Fibroblast of villous mesenchyme (primary cell): ENCODE results near the gene GON7. TPM values are rescaled to one million over a fixed set of nuclear protein-coding genes. Genes with fewer than 3 reads are reported as not detected.

Experiments
- DNase-seq: peaks from one replicate; pipeline ENCODE4 v3.0.0-alpha.2; 2010; ENCODE audit warnings: low read depth
- H3K4me3 ChIP-seq: 2 replicates; pipeline ENCODE4 v1.5.1; 2011; ENCODE audit warnings: low read depth, mild to moderate bottlenecking, low read length
- CTCF ChIP-seq: IDR thresholded peaks from 2 replicates; pipeline ENCODE4 v1.5.1; 2012; ENCODE audit warnings: low read depth, mild to moderate bottlenecking, low read length; ENCODE audit not compliant: insufficient read depth
- total RNA-seq: library from RNA; depleted of rRNA; stranded (reverse); fragments of >200 nt; gene quantifications from 2 replicates; pipeline ENCODE4 v1.2.3, GENCODE V29; 2012

Gene GON7
- total RNA-seq, 1 donor = 11.7 TPM

GRCh38 chr14:93200553-93200952 is 6.3 kb downstream of the GON7 start:
- no peak overlapping the region for H3K4me3 ChIP-seq
- no peak for DNase-seq
- no peak for TF ChIP-seq CTCF

GRCh38 chr14:93199031-93199430 is 7.8 kb downstream of the GON7 start:
- H3K4me3 ChIP-seq = no peak overlapping the region
- no peak for TF ChIP-seq CTCF
- no peak for DNase-seq

GRCh38 chr14:93195316-93195999 is 11.4 kb downstream of the GON7 start:
- TF ChIP-seq CTCF = no peak
- H3K4me3 ChIP-seq = no peak overlapping the region
- no peak for DNase-seq

- no peak for DNase-seq
- TF ChIP-seq CTCF = no peak
- H3K4me3 ChIP-seq = no peak overlapping the region
Measured at GRCh38 chr14:93186956-93187355, 19.9 kb downstream of the GON7 start.

GRCh38 chr14:93186466-93186865 is 20.4 kb downstream of the GON7 start:
- DNase-seq = no peak
- no peak for TF ChIP-seq CTCF
- no peak overlapping the region for H3K4me3 ChIP-seq

- no peak for TF ChIP-seq CTCF
- H3K4me3 ChIP-seq = peak overlapping the region; percentile 91
- no peak for DNase-seq
Measured at GRCh38 chr14:93185349-93185720, 21.5 kb downstream of the GON7 start.
